NB4 (cell line): ENCODE measurements around the gene TMCO1.
"Not testable (repeated sequence)": the region's sequence is repeated elsewhere in the genome, so short reads cannot be mapped to it uniquely, and the experiment has no call there.

Experiments
- DNase-seq: peaks from one replicate; pipeline ENCODE4 v3.0.0; 2010; ENCODE audit warnings: low read depth
- H3K4me3 ChIP-seq: one replicate; pipeline ENCODE4 v1.5.1; 2011; ENCODE audit warnings: mild to moderate bottlenecking, low read depth, low read length, moderate library complexity
- CTCF ChIP-seq: IDR thresholded peaks from one replicate; pipeline ENCODE4 v1.5.1; 2012; ENCODE audit warnings: low read depth, low read length
- MAX ChIP-seq: IDR thresholded peaks from 2 replicates; pipeline ENCODE4 v1.6.1; 2011; ENCODE audit warnings: low read depth, low read length
- MYC ChIP-seq: IDR thresholded peaks from 2 replicates; pipeline ENCODE4 v1.6.1; 2011; ENCODE audit warnings: low read depth, low read length
- POLR2A ChIP-seq: IDR thresholded peaks from 2 replicates; pipeline ENCODE4 v1.6.1; 2011; ENCODE audit warnings: mild to moderate bottlenecking; ENCODE audit not compliant: insufficient read length; ENCODE audit errors: extremely low read depth

The TMCO1 gene

DNA sequence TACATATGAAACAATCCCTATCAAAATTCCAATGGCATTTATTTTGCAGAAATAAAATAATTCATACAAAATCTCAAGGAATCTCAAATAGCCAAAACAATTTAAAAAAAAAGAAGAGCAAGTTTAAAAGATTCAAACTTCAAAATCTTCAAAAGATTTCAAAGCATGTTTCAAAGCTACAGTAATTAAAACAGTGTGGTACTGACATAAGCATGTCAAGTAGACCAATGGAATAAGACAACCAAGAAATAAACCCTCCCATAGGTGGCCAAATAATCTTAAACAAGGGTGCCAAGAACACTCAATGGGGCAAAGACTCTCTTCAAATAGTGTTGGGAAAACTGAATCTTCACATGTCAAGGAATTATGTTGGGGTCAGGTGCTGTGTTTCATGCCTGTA, 30.7 kb upstream of the TMCO1 start:
- DNase-seq = no peak
- no peak overlapping the region for H3K4me3 ChIP-seq
- no peak for TF ChIP-seq CTCF
- TF ChIP-seq POLR2A = no peak
- no peak for TF ChIP-seq MAX
- no peak for TF ChIP-seq MYC

- TF ChIP-seq MYC = no peak
- no peak for TF ChIP-seq CTCF
- TF ChIP-seq POLR2A = no peak
- TF ChIP-seq MAX = no peak
- no peak overlapping the region for H3K4me3 ChIP-seq
- no peak for DNase-seq
Measured at GRCh38 chr1:165795894-165796293, 27.2 kb upstream of the TMCO1 start.

DNA sequence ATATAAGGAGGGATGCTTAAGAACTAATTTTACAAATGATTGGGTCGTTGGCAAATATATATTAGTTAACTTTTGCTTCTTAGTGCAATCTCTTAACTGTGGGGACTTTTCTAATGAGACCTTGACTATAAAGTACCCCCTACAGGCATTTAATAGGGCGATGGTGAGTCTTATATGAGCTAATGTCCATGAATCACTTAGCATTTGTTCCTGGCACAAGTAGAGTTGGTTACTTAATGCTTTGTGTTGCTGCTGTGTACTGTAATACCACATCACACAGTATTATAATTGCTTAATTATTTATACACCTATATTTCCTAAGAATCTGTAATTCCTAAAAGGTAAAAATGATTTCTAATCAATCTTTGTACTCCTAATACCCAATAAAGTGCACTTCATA, 25.3 kb upstream of the TMCO1 start:
- no peak for TF ChIP-seq POLR2A
- no peak for TF ChIP-seq MYC
- no peak for TF ChIP-seq CTCF
- TF ChIP-seq MAX = no peak
- no peak overlapping the region for H3K4me3 ChIP-seq
- no peak for DNase-seq

DNA sequence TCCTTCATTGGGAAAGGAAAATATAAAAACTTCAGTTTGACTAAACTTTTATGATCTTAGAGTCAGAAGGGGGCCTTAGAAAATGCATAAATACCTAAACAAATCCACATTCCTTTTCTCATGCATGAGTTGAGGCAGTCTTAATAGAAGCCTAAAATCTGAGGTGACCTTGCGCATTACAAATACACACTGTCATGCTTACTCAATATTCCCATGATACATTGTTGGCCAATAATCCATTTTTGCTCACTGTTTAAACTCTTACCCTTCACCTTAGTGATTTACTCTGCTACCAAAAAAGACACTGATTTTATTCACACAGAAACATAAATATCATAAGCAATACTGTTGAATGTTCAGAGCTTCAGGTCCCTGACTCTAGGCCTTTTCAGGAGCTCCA, 19.1 kb upstream of the TMCO1 start:
- H3K4me3 ChIP-seq = no peak overlapping the region

GRCh38 chr1:165783519-165783918, 14.9 kb upstream of the TMCO1 start:
- not testable (repeated sequence) for H3K4me3 ChIP-seq

More for the DNA sequence above, 19.1 kb upstream of the TMCO1 start:
- no peak for DNase-seq
- TF ChIP-seq MYC (no peak), MAX (no peak), CTCF (no peak), POLR2A (no peak)

GRCh38 chr1:165778197-165778596, 9.5 kb upstream of the TMCO1 start:
- not testable (repeated sequence) for H3K4me3 ChIP-seq, DNase-seq

More at GRCh38 chr1:165783519-165783918, 14.9 kb upstream of the TMCO1 start:
- not testable (repeated sequence) for DNase-seq

DNA sequence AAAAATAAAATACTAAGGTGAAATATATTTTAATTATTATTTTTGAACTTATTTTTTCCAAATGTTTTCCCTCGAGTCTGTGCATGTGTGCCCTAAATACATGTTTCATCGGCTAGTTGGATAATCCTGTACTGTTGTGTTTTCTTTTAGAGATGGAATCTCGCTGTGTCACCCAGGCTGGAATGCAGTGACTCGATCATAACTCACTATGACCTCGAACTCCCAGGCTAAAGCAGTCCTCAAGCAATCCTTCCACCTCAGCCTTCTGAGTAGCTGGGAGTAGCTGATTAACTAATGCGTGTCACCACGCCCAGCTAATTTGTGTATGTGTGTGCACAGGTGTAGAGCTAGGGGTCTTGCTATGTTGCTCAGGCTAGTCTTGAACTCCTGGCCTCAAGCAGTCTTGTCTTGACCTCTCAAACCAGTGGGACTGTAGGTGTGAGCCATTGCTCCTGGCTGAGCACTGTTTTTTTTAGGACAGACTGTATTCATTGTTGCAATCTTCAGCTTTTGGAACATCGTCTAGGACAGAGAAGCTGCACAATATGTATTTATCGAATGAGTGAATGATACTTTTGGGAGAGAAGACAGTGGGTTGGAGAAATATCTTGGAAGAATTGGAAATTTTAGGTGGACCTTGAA, 4.8 kb upstream of the TMCO1 start:
- TF ChIP-seq POLR2A (no peak), CTCF (no peak)
- DNase-seq = no peak

More for the DNA sequence above, 4.8 kb upstream of the TMCO1 start:
- H3K4me3 ChIP-seq = no peak overlapping the region
